ENCODE results near the gene LCN9.

GRCh38 chr9:135619599-135619886 lies 43.6 kb upstream of the LCN9 start:
- TF ChIP-seq, protein P1, sequence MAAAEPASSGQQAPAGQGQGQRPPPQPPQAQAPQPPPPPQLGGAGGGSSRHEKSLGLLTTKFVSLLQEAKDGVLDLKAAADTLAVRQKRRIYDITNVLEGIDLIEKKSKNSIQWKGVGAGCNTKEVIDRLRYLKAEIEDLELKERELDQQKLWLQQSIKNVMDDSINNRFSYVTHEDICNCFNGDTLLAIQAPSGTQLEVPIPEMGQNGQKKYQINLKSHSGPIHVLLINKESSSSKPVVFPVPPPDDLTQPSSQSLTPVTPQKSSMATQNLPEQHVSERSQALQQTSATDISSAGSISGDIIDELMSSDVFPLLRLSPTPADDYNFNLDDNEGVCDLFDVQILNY (CRISPR knock-in tag; conservative IDR thresholded peaks at IDR 0.05), result no peak
- TF ChIP-seq BRF2 (CRISPR knock-in tag; IDR thresholded peaks at IDR 0.05) (no peak), IRF2 (CRISPR knock-in tag; IDR thresholded peaks at IDR 0.05) (no peak), MEF2D (CRISPR knock-in tag; IDR thresholded peaks at IDR 0.05) (no peak), PHF8 (CRISPR knock-in tag; IDR thresholded peaks at IDR 0.05) (no peak), CTCF (CRISPR knock-in tag; IDR thresholded peaks at IDR 0.05) (no peak), RAD21 (CRISPR knock-in tag; IDR thresholded peaks at IDR 0.05) (no peak), ZNF614 (CRISPR knock-in tag; IDR thresholded peaks at IDR 0.05; ENCODE audit: borderline replicate concordance) (no peak), ZNF350 (CRISPR knock-in tag; IDR thresholded peaks at IDR 0.05; ENCODE audit: borderline replicate concordance, low read depth) (no peak), ZBTB21 (CRISPR knock-in tag; IDR thresholded peaks at IDR 0.05) (no peak)
- TF ChIP-seq, protein P2, sequence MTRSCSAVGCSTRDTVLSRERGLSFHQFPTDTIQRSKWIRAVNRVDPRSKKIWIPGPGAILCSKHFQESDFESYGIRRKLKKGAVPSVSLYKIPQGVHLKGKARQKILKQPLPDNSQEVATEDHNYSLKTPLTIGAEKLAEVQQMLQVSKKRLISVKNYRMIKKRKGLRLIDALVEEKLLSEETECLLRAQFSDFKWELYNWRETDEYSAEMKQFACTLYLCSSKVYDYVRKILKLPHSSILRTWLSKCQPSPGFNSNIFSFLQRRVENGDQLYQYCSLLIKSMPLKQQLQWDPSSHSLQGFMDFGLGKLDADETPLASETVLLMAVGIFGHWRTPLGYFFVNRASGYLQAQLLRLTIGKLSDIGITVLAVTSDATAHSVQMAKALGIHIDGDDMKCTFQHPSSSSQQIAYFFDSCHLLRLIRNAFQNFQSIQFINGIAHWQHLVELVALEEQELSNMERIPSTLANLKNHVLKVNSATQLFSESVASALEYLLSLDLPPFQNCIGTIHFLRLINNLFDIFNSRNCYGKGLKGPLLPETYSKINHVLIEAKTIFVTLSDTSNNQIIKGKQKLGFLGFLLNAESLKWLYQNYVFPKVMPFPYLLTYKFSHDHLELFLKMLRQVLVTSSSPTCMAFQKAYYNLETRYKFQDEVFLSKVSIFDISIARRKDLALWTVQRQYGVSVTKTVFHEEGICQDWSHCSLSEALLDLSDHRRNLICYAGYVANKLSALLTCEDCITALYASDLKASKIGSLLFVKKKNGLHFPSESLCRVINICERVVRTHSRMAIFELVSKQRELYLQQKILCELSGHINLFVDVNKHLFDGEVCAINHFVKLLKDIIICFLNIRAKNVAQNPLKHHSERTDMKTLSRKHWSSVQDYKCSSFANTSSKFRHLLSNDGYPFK (CRISPR knock-in tag; IDR thresholded peaks at IDR 0.05; ENCODE audit: borderline replicate concordance), result no peak
- TF ChIP-seq, protein P3, sequence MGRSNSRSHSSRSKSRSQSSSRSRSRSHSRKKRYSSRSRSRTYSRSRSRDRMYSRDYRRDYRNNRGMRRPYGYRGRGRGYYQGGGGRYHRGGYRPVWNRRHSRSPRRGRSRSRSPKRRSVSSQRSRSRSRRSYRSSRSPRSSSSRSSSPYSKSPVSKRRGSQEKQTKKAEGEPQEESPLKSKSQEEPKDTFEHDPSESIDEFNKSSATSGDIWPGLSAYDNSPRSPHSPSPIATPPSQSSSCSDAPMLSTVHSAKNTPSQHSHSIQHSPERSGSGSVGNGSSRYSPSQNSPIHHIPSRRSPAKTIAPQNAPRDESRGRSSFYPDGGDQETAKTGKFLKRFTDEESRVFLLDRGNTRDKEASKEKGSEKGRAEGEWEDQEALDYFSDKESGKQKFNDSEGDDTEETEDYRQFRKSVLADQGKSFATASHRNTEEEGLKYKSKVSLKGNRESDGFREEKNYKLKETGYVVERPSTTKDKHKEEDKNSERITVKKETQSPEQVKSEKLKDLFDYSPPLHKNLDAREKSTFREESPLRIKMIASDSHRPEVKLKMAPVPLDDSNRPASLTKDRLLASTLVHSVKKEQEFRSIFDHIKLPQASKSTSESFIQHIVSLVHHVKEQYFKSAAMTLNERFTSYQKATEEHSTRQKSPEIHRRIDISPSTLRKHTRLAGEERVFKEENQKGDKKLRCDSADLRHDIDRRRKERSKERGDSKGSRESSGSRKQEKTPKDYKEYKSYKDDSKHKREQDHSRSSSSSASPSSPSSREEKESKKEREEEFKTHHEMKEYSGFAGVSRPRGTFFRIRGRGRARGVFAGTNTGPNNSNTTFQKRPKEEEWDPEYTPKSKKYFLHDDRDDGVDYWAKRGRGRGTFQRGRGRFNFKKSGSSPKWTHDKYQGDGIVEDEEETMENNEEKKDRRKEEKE (IDR thresholded peaks at IDR 0.05), result no peak
